HAP-1 (cell line): ENCODE measurements around the gene CXCL16.
"Not testable (repeated sequence)": the region's sequence is repeated elsewhere in the genome, so short reads cannot be mapped to it uniquely, and the experiment has no call there.

Experiments used
- DNase-seq, 2 experiments: peaks; one replicate each; pipeline ENCODE4 v3.0.0-alpha.2; 2016 to 2020; ENCODE audit warnings: low spot score in 2 of 2
- H3K27me3 ChIP-seq: fragments of 250-450 bp; sonication (Bioruptor Pico); 2 replicates; pipeline ENCODE4 v1.5.1; 2020; ENCODE audit warnings: low read depth, mild to moderate bottlenecking, moderate library complexity
- H3K36me3 ChIP-seq: fragments of 250-450 bp; sonication (Bioruptor Pico); replicated peaks from 2 replicates; pipeline ENCODE4 v1.5.1; 2020; ENCODE audit warnings: mild to moderate bottlenecking
- H3K4me1 ChIP-seq: fragments of 250-450 bp; sonication (Bioruptor Pico); 2 replicates; pipeline ENCODE4 v1.5.1; 2020; ENCODE audit warnings: mild to moderate bottlenecking
- H3K4me3 ChIP-seq: fragments of 250-450 bp; sonication (Bioruptor Pico); 2 replicates; pipeline ENCODE4 v1.5.1; 2020; ENCODE audit warnings: mild to moderate bottlenecking, moderate library complexity
- H3K9me3 ChIP-seq: fragments of 250-450 bp; sonication (Bioruptor Pico); 2 replicates; pipeline ENCODE4 v1.5.1; 2020; ENCODE audit warnings: mild to moderate bottlenecking, moderate library complexity
- in situ Hi-C: fragments of 300-500 bp; cut with MboI; formaldehyde crosslinking; loops from 3 replicates; pipeline ENCODE4 v1.14.3; 2020; ENCODE audit warnings: low sequenced_read_pairs, inconsistent platforms, mixed read lengths

The CXCL16 gene

DNA sequence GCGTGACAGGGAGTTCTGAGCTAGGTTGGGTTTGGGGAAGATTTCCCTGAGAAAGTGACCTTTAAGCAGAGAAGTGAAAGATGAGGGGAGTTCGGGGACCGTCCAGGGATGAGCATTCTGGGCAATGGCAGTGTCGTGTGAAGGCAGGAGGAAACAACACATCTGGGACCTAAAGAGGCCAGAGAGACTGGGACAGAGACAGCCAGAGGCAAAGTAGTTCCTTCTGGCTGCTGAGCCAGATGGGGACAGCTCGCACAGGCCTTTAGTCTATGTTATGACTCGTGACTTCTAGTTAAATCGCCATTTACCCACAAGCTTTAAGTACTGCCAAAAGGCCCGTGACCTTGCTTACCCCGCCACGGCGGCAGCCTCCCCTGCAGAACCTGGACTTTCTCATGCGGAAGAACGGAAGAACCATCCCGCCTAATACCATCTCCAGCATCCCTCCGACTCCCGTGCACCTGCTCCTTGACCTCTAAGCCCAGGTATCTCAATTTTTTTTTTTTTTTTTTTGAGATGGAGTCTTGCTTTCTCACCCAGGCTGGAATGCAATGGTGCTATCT, 17.0 kb downstream of the CXCL16 start:
- in situ Hi-C loops: no loop called here
- peaks cover 9% of the 10 kb centered on the region for H3K36me3 ChIP-seq

DNA sequence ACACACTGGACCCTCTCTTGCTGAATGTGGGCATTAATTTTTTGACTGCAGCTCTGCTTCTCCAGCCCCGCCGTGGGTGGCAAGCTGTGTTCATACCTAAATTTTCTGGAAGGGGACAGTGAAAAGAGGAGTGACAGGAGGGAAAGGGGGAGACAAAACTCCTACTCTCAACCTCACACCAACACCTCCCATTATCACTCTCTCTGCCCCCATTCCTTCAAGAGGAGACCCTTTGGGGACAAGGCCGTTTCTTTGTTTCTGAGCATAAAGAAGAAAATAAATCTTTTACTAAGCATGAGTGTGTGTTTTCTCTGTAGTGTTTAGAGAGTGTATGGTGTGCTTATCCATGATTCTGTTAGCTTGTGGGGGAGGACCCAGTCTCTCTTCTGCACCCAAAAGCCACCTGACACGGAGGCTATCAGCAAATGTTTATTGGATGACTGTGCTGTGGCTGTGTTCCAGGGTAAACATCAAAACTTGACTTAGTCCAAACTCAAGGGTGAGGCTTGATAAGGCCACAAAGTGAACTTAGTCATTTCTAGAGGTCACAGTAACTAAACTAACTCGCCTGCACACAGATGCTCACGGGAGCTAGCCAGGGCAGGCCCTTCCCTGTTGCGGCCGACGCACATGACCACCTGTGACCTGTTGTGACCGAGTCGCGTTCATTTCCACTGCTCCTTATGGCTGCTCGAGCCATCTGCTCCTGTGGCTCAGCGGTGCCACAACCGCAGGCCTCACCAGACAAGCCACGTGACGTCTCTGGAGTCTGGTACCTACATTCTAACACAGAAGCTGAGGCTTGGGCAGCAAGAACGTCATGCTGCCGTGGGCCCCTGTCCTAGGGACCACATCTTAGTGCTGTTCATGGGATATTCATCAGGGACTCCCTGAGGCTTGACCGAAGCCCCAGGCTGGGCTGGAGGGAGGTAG, 18.3 kb downstream of the CXCL16 start:
- Histone ChIP-seq H3K4me1 (no peaks in the 10 kb centered on the region), H3K4me3 (no peak overlapping the region), H3K27me3 (no peaks in the 10 kb centered on the region), H3K9me3 (no peaks in the 10 kb centered on the region), H3K36me3 (peaks cover 18% of the 10 kb centered on the region)
- no peak for DNase-seq
- in situ Hi-C loops: no loop called here

More for the DNA sequence above, 17.0 kb downstream of the CXCL16 start:
- DNase-seq: no peak
- Histone ChIP-seq H3K4me1 (no peaks in the 10 kb centered on the region), H3K4me3 (no peak overlapping the region), H3K9me3 (no peaks in the 10 kb centered on the region), H3K27me3 (no peaks in the 10 kb centered on the region)

DNA sequence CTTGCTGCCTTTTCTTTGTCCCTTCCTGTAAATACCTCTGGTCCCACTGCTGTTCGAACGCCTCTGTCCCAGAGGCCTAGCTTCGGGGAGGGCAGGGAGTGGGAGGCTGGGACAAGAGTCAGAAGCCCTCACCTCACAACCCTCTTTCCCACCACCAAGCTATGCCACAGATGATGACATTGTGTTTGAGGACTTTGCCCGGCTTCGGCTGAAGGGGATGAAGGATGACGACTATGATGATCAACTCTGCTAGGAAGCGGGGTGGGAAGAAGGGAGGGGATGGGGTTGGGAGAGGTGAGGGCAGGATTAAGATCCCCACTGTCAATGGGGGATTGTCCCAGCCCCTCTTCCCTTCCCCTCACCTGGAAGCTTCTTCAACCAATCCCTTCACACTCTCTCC, 18.9 kb downstream of the CXCL16 start:
- Histone ChIP-seq H3K4me3 (no peak overlapping the region), H3K4me1 (no peaks in the 10 kb centered on the region), H3K36me3 (peaks cover 21% of the 10 kb centered on the region), H3K9me3 (no peaks in the 10 kb centered on the region), H3K27me3 (no peaks in the 10 kb centered on the region)
- DNase-seq: no peak
- in situ Hi-C loops: no loop called here

DNA sequence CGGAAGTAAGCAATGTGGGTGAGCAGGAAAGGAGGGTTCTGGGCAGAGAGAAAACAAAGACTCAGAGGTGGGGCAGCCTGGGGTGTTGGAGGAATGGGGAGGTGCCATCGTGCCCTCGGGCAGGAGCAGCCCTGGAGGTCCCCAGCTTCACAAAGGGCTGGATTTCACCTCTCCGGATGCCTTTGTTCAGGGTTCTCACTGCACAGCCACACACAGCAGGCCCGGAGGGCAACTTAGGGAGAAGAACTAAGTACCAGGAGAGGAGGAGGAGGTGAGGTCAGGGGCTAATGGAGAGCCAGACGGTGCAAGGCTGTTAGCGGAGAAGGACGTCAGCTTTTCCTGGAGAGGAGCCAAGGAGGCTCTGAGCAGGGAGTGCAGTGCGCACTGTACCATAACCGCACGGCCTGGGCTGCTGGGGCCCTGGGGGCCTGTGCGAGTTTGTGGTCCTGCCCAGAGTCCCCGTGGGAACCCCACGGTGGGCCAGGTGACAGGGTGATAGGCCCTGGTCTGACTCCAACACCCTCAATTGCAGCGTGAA, 20.0 kb downstream of the CXCL16 start:
- H3K9me3 ChIP-seq: no peaks in the 10 kb centered on the region
- H3K27me3 ChIP-seq: no peaks in the 10 kb centered on the region
- no peak overlapping the region for H3K4me3 ChIP-seq
- H3K4me1 ChIP-seq: no peaks in the 10 kb centered on the region
- peaks cover 21% of the 10 kb centered on the region for H3K36me3 ChIP-seq
- peak in 1 of 2 experiments; percentile 45 for DNase-seq
- in situ Hi-C loops: no loop called here

DNA sequence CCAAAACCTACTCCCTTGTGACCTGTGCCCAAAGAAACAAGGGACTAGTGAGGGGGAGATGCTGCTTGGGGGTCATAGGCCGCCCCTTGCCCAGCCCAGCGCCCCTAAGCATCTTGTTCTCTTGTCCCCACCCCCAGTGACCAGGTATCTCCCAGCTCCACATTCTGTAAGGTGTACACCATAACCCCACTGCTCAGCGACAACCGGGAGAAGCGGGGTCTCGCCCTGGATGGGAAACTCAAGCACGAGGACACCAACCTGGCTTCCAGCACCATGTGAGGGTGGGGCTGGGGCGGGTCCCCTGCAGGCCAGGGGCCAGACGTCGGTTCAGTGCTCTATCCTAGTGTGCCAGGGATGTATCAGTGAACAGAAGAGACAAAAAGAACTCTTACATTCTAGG, 20.6 kb downstream of the CXCL16 start:
- DNase-seq: no peak
- no peak overlapping the region for H3K4me3 ChIP-seq
- no peaks in the 10 kb centered on the region for H3K4me1 ChIP-seq
- H3K36me3 ChIP-seq: peaks cover 21% of the 10 kb centered on the region
- no peaks in the 10 kb centered on the region for H3K9me3 ChIP-seq
- in situ Hi-C loops: no loop called here
- no peaks in the 10 kb centered on the region for H3K27me3 ChIP-seq

DNA sequence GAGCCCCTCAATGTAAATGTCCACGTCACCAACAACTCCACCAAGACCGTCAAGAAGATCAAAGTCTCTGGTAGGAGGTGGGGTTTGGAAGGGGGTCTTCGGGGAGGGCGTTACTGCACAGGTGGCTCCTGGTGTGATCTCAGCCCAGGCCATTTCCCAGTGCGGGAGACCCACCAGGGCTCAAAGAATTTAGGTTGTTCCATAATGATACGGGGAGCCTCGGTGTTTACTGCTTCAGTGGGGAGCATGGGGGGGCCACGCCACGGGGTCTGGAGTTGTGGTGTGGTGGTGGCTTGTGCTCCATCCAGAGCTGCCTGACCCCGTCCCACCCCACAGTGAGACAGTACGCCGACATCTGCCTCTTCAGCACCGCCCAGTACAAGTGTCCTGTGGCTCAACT, 21.5 kb downstream of the CXCL16 start:
- in situ Hi-C loops: no loop called here
- Histone ChIP-seq H3K4me3 (no peak overlapping the region), H3K36me3 (peaks cover 21% of the 10 kb centered on the region), H3K4me1 (no peaks in the 10 kb centered on the region), H3K9me3 (no peaks in the 10 kb centered on the region), H3K27me3 (no peaks in the 10 kb centered on the region)
- DNase-seq: no peak

DNA sequence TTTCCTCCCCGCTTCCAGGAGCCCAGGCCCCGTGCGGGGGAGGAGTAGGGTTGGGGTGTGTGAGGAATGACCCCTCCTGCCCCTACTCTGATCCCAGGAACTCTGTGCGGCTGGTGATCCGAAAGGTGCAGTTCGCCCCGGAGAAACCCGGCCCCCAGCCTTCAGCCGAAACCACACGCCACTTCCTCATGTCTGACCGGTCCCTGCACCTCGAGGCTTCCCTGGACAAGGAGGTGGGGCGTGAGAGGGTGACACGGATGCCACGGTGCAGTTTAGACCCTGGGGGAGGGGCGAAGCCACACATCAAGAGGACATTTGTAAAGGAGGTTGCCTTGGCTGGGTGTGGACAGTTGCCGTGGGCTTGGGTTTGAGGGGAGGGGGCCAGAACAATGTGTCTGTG, 21.9 kb downstream of the CXCL16 start:
- no peak overlapping the region for H3K4me3 ChIP-seq
- in situ Hi-C loops: no loop called here
- no peaks in the 10 kb centered on the region for H3K27me3 ChIP-seq
- DNase-seq: no peak
- no peaks in the 10 kb centered on the region for H3K4me1 ChIP-seq
- no peaks in the 10 kb centered on the region for H3K9me3 ChIP-seq
- H3K36me3 ChIP-seq: peaks cover 21% of the 10 kb centered on the region

DNA sequence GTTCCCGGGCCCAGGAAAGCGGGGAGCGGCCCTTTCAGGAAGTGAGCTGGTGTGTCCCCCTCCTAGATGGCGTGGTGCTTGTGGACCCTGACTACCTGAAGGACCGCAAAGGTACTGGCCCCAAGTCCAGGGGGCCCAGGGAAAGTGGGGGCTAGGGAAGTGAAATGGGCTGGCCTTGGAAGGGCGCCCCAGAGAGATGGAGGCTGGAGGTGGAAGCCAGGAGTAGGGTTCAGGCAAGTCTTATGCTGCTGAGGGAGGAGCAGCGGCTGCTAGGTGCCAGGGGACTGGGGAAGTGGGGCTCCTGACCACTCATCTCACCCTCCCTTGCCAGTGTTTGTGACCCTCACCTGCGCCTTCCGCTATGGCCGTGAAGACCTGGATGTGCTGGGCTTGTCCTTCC, 23.6 kb downstream of the CXCL16 start:
- in situ Hi-C loops: no loop called here
- H3K36me3 ChIP-seq: peaks cover 24% of the 10 kb centered on the region
- no peak overlapping the region for H3K4me3 ChIP-seq
- no peaks in the 10 kb centered on the region for H3K9me3 ChIP-seq
- peaks cover 4% of the 10 kb centered on the region; the same call in 1 of the 2 replicates for H3K4me1 ChIP-seq
- H3K27me3 ChIP-seq: no peaks in the 10 kb centered on the region
- no peak for DNase-seq

DNA sequence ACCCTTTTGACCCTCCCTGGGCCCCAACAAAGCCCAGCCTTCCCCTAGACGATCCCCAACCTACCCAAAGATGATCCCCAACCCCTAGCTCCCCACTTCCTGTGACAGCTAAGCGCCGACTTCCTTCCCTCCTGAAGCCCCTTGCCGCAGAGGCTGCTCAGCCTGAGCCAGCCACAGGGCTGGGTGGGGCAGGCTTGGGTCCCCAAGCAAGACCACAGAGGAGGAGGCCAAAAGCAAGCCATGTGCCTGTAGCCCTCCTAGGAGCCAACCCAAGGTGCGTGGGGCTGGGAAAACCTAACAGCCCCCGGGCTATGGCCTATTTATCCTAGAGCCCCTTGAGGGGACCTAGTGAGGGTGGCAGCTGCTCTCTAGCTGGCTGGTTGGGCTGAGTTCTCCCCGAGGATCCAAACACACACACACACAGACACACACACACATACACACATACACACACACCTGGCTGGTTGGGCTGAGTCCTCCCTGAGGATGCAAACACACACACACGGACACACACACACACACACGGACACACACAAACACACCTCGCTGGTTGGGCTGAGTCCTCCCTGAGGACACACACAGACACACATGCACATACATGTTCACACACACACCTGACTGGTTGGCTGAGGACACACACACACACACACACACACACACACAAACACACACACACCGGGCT, 24.5 kb downstream of the CXCL16 start:
- DNase-seq: no peak
- in situ Hi-C loops: no loop called here
- peaks cover 24% of the 10 kb centered on the region for H3K36me3 ChIP-seq
- no peak overlapping the region for H3K4me3 ChIP-seq
- H3K4me1 ChIP-seq: peaks cover 4% of the 10 kb centered on the region; the same call in 1 of the 2 replicates
- no peaks in the 10 kb centered on the region for H3K27me3 ChIP-seq
- H3K9me3 ChIP-seq: no peaks in the 10 kb centered on the region

DNA sequence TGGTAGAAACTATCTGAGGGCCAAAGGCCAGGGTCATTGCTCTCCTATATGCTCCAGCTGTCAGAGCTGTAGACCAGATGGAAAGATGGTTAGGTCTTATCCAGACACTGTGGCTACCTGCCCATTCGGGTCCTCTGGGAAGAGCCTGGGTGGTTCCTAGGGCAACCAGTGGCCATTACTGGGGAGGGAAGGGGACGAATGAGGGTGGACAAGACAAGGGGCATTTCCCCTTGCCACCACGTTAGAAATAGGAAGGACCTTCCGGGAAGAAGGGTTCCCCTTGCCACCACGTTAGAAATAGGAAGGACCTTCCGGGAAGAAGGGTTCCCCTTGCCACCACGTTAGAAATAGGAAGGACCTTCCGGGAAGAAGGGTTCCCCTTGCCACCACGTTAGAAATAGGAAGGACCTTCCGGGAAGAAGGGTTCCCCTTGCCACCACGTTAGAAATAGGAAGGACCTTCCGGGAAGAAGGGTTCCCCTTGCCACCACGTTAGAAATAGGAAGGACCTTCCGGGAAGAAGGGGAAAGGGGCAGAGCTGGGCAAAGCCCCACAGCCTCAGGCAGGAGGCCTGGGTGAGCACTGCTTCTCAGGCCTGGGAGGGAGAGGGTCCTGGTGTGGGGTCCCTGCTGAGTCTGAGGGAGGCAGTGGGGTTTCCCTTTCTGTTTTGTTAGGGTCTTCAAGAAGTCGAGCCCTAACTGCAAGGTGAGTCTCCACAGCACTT, 25.2 kb downstream of the CXCL16 start:
- H3K4me1 ChIP-seq, DNase-seq, H3K9me3 ChIP-seq, in situ Hi-C loops, H3K27me3 ChIP-seq, H3K4me3 ChIP-seq: not testable (repeated sequence)
- peaks cover 19% of the 10 kb centered on the region for H3K36me3 ChIP-seq

DNA sequence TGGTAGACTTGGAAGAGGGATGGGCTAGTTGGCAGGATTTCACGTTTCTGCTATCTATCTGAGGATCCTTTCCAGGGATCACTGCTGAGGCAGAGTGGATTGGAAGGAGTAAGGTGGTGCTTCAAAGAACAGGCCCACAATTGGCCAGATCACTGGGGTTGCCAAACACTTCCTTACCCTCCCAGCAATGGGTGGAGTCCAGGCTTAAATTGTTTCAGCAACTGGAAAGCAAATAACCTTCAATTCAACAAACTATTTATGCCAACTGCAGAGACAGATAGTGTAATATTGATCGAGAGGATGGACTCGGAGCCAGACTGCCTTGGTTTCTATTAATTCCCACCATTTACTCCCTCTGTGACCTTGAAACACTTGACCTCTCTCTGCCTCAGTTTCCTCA, 27.2 kb downstream of the CXCL16 start:
- Histone ChIP-seq H3K9me3 (no peaks in the 10 kb centered on the region), H3K27me3 (no peaks in the 10 kb centered on the region), H3K36me3 (peaks cover 15% of the 10 kb centered on the region), H3K4me3 (no peak overlapping the region), H3K4me1 (peaks cover 7% of the 10 kb centered on the region)
- DNase-seq: no peak
- in situ Hi-C loops: no loop called here

DNA sequence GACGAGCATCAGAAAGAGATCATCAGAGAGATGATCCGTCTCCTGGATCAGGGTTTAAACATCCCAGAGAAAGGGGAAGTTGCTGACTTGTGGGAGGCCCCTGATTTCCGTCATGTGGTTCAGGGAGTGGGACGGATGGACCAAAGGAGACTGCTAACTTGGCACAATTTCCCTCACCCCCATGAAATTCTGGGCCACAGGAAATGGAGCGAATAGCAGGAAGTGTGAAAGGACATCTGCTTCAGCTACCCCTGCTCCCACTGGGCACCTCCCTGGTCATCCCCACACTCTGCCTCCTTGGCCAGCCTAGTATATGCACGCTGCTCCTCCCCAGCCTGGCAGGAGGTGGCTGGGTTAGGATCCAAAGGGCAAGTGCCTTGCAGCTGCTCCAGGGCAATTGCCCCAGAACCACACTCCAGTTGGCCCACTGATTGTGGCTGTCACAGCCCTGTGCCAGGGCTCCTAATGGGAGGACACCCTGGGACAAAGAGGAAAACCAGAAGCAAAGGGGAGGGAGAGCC, 28.0 kb downstream of the CXCL16 start:
- H3K4me1 ChIP-seq: peaks cover 7% of the 10 kb centered on the region

More for the DNA sequence above, 28.0 kb downstream of the CXCL16 start:
- peaks cover 7% of the 10 kb centered on the region for H3K36me3 ChIP-seq
- DNase-seq: no peak
- in situ Hi-C loops: no loop called here
- H3K4me3 ChIP-seq: peak overlapping the region; percentile 67
- no peaks in the 10 kb centered on the region for H3K27me3 ChIP-seq
- no peaks in the 10 kb centered on the region for H3K9me3 ChIP-seq
